ENCODE results near the gene FCRLB.
"Not testable (repeated sequence)": the region's sequence is repeated elsewhere in the genome, so short reads cannot be mapped to it uniquely, and the experiment has no call there.

DNA sequence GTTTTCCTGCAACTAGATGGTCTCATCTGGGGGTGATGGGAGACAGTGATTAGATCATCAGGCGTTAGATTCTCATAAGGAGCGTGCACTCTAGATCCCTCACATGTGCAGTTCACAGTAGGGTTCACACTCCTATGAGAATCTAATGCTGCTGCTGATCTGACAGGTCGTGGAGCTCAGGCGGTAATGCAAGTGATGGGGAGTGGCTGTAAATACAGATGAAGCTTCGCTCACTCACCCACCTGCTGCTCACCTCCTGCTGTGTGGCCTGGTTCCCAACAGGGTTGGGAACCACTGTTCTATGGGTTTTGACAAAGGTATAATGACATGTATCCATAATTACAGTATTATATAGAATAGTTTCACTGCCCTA lies 48.3 kb downstream of the FCRLB start:
- TF ChIP-seq, protein P1, sequence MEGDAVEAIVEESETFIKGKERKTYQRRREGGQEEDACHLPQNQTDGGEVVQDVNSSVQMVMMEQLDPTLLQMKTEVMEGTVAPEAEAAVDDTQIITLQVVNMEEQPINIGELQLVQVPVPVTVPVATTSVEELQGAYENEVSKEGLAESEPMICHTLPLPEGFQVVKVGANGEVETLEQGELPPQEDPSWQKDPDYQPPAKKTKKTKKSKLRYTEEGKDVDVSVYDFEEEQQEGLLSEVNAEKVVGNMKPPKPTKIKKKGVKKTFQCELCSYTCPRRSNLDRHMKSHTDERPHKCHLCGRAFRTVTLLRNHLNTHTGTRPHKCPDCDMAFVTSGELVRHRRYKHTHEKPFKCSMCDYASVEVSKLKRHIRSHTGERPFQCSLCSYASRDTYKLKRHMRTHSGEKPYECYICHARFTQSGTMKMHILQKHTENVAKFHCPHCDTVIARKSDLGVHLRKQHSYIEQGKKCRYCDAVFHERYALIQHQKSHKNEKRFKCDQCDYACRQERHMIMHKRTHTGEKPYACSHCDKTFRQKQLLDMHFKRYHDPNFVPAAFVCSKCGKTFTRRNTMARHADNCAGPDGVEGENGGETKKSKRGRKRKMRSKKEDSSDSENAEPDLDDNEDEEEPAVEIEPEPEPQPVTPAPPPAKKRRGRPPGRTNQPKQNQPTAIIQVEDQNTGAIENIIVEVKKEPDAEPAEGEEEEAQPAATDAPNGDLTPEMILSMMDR (IDR thresholded peaks at IDR 0.05; ENCODE audit: low read length): not testable (repeated sequence)
- not testable (repeated sequence) for TF ChIP-seq EZH2phosphoT487 (IDR thresholded peaks at IDR 0.05; ENCODE audit: low read length)
